Brain microvascular endothelial cell (primary cell): ENCODE data around the gene CLEC4G.

ENCODE experiments used
- DNase-seq: peaks from one replicate; pipeline ENCODE4 v3.0.0-alpha.2; 2020
- H3K27ac ChIP-seq: fragments of 250-450 bp; sonication (Bioruptor Pico); 2 replicates; pipeline ENCODE4 v1.5.1; 2020; ENCODE audit warnings: mild to moderate bottlenecking, moderate library complexity
- H3K27me3 ChIP-seq: fragments of 250-450 bp; sonication (Bioruptor Pico); replicated peaks from 2 replicates; pipeline ENCODE4 v1.5.1; 2020; ENCODE audit warnings: mild to moderate bottlenecking
- H3K36me3 ChIP-seq: fragments of 250-450 bp; sonication (Bioruptor Pico); replicated peaks from 2 replicates; pipeline ENCODE4 v1.5.1; 2020; ENCODE audit warnings: mild to moderate bottlenecking
- H3K4me3 ChIP-seq: 2 replicates; pipeline ENCODE4 v1.5.1; 2011; ENCODE audit warnings: low read depth, mild to moderate bottlenecking, control low read depth, low read length, moderate library complexity
- in situ Hi-C: cut with HindIII; loops from 2 replicates; pipeline ENCODE4 v1.10.0; 2017; ENCODE audit warnings: low sequenced_read_pairs, low pct_ligation_motif_present
- TF ChIP-seq, protein P1 (sequence below): IDR thresholded peaks from 2 replicates; pipeline ENCODE4 v1.5.1; 2011; ENCODE audit warnings: low read depth, mild to moderate bottlenecking, moderate library complexity, low read length, control low read depth, inconsistent platforms; ENCODE audit errors: missing control alignments

Gene CLEC4G

DNA sequence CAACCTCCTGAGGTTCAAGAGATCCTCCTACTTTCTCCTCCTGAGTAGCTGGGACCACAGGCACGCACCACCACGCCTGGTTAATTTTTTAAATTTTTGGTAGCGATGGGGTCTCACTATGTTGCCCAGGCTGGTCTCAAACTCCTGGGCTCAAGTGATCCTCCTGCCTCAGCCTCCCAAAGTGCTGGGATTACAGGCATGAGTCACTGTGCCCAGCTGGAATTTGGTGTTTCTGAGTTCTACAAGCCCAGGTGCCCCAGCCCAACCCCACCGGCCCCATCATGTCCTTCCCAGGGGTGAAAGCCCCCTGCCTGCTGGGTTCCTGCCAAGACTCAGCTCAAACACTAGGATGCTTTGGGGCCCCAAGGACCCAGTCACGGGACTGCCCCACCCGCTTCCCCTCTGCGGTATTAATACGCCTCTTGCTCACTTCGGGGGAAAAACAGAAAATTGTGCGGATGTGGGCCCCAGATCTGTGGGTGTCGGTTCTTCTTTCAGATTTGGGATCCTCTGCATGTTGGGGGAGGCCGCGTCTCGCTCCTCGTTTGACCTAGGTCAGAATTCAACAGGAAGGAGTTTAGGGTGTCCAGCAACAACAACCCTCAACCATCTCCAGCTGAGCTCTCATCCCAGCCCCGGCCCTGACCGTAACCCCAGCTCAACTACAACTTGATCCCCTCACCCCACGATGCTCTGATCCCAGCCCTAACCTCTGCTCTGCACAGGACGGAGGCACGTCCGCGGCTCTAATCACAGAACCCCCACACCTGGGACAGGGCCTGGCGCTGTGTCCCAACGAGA lies 26.3 kb downstream of the CLEC4G start:
- in situ Hi-C loops, result no loop called here
- TF ChIP-seq, protein P1, sequence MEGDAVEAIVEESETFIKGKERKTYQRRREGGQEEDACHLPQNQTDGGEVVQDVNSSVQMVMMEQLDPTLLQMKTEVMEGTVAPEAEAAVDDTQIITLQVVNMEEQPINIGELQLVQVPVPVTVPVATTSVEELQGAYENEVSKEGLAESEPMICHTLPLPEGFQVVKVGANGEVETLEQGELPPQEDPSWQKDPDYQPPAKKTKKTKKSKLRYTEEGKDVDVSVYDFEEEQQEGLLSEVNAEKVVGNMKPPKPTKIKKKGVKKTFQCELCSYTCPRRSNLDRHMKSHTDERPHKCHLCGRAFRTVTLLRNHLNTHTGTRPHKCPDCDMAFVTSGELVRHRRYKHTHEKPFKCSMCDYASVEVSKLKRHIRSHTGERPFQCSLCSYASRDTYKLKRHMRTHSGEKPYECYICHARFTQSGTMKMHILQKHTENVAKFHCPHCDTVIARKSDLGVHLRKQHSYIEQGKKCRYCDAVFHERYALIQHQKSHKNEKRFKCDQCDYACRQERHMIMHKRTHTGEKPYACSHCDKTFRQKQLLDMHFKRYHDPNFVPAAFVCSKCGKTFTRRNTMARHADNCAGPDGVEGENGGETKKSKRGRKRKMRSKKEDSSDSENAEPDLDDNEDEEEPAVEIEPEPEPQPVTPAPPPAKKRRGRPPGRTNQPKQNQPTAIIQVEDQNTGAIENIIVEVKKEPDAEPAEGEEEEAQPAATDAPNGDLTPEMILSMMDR, result no peak
- no peak overlapping the region for H3K4me3 ChIP-seq
- H3K27ac ChIP-seq, result no peak overlapping the region
- no peaks in the 10 kb centered on the region for H3K27me3 ChIP-seq
- H3K36me3 ChIP-seq, result no peaks in the 10 kb centered on the region
- no peak for DNase-seq

DNA sequence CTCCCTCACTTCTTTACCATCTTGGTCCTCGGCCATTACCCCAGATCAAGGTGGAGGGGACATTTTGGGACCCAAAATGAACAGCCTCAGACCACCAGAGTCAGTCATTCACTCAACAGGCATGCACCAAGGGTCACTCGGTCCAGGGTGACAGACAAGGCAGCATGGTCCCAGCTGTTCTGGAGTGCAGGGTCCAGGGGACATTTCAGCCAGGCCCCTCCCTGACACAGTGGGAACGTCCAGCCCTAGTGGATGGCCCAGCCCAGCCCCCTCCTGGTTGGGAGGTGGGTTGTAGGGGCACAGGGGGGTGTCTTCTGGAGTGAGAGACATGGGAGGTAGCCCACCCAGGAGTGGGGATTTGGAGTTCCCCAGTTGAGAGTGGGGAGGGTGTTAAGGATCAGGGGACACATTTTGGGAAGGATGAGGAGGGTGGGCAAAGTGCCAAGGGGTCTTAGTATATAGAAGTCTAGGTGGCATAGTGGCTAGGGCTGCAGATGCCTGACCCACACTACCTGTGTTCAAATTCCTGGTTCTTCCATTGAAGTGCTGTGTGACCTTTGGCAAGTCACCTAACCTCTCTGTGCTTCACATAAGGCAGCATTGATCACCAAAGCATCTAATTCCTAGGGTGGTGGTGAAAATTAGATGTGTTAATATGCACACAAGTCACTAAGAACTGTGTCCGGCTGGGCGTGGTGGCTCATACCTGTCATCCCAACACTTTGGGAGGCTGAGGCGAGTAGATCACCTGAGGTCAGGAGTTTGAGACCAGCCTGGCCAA lies 27.4 kb downstream of the CLEC4G start:
- Histone ChIP-seq H3K27me3 (no peaks in the 10 kb centered on the region), H3K36me3 (no peaks in the 10 kb centered on the region), H3K27ac (no peak overlapping the region), H3K4me3 (no peak overlapping the region)
- TF ChIP-seq, protein P1, result no peak
- in situ Hi-C loops, result no loop called here
- DNase-seq, result no peak

DNA sequence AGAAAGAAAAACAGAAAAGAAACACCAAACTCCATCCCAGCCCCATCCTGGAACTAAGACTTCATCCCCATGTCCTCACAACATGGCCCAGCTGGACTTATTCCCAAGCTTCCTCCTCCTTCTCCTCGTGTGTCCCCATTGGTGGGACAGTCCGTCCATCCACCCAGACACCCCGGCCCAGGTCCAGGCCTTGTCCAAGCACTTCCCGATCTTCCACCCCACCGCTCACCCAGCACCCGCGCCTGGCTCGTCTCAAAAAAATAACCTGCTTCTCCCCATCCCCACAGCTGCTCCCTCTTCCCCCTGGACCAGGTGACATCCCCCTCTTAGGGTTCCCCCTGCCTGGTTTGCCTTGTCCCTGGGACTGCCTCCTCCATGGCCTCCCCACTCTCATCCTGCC lies 28.6 kb downstream of the CLEC4G start:
- in situ Hi-C loops, result no loop called here
- H3K36me3 ChIP-seq, result no peaks in the 10 kb centered on the region
- H3K4me3 ChIP-seq, result no peak overlapping the region
- no peak overlapping the region for H3K27ac ChIP-seq
- TF ChIP-seq, protein P1, result no peak
- H3K27me3 ChIP-seq, result no peaks in the 10 kb centered on the region
- DNase-seq, result no peak

DNA sequence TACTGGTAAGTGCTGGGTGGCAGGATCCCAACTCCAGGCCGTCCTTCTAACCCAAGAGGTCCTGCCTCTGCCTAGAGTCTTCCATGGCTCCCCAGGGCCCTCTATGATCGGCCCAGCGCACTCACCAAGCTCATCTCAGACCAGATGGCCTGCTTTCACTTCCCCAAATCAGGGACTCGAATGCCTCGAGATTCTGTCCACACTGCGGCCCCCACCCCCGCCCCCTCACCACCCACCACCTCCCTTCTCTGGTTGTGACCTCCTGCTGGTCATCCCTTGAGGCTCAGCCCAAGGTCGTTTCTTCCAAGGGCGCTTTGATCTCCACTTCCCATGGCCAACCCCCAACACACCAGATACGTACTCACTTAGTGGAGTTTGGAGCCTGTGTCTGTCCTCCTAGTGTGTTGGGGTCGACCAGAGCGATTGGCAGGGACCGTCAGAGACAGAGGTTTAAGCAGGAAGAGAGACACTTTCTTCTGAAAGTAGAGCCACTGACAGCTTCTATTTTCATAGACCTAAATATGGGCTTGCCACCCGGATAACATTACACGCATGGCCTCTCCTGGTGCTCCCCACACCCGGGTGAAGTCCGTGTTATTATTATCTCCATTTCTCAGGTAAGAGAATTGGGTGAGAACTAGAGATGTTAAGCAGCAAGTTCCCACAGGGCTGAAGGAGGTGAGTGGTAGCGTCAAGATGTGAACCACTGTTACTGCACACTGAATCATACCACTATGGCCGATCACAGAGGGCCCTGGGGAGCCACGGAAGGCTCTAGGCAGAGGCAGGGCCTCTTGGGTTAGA lies 30.1 kb downstream of the CLEC4G start, which contains the start of gene FCER2:
Gene FCER2 (minus strand): TSS at position 478 of the 804 bp plus-strand sequence. CDS start 2,371 bp downstream, outside the sequence.
- in situ Hi-C loops, result no loop called here
- H3K27me3 ChIP-seq, result no peaks in the 10 kb centered on the region
- TF ChIP-seq, protein P1, result no peak
- no peak for DNase-seq
- no peaks in the 10 kb centered on the region for H3K36me3 ChIP-seq
- no peak within 1 kb of the TSS for H3K27ac ChIP-seq
- H3K4me3 ChIP-seq, result no peak within 1 kb of the TSS

DNA sequence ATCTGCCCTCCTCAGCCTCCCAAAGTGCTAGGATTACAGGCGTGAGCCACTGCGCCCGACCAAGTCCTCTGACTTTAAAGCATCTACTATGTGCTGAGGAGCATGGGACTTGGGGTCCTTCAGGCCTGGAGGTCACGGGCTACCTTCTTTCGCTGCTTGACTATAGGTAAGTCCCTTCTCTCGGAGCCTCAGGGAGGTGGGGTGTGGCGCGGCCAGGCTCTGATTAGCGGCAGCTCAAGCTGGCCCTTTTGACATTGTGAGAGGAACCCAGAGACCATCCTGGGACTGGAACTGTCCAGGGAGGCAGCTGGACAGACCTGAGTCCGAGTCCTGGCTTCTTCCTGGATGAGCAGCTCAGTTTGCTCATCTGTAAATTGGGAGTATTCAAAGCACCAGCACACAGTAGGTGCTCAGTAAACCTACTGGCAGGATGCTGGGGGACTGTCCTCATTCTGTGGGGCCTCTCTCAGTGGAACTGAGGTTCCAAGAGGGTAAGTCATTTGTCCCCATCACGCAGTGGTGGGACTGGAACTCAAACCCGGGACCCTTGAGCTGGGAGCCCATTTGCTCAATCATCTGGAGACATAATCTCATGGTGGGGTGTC lies 30.8 kb downstream of the CLEC4G start:
- in situ Hi-C loops, result no loop called here
- no peak overlapping the region for H3K4me3 ChIP-seq
- DNase-seq, result no peak
- no peaks in the 10 kb centered on the region for H3K27me3 ChIP-seq
- H3K36me3 ChIP-seq, result no peaks in the 10 kb centered on the region
- no peak overlapping the region for H3K27ac ChIP-seq
- TF ChIP-seq, protein P1, result no peak
